Peyer's patch (tissue), 4 donors: Measurements from ENCODE around the gene RUVBL2. TPM values are rescaled to one million over a fixed set of nuclear protein-coding genes. Genes with fewer than 3 reads are reported as not detected.

Source experiments
- DNase-seq, 3 donors: peaks; one replicate each; pipeline ENCODE4 v3.0.0-alpha.2; 2017 to 2019
- H3K27ac ChIP-seq, 4 donors: fragments of 200-600 bp; sonication (generic); one replicate each; pipeline ENCODE4 v1.5.1; 2016 to 2019
- H3K27me3 ChIP-seq, 2 donors: fragments of 200-600 bp; sonication (generic); one replicate each; pipeline ENCODE4 v1.5.1; 2019
- H3K36me3 ChIP-seq, 3 donors: fragments of 200-600 bp; sonication (generic); one replicate each; pipeline ENCODE4 v1.5.1; 2016 to 2019
- H3K4me1 ChIP-seq, 4 donors: fragments of 200-600 bp; sonication (generic); one replicate each; pipeline ENCODE4 v1.5.1; 2016 to 2019
- H3K4me3 ChIP-seq, 4 donors: fragments of 200-600 bp; sonication (generic); 1 replicate in 3 of 4; 2 replicates in 1 of 4; pipeline ENCODE4 v1.5.1; 2016 to 2019; ENCODE audit warnings: mild to moderate bottlenecking in 1 of 4
- H3K9me3 ChIP-seq, 4 donors: fragments of 200-600 bp; sonication (generic); one replicate each; pipeline ENCODE4 v1.5.1; 2016 to 2019; ENCODE audit warnings: mild to moderate bottlenecking in 1 of 4
- CTCF ChIP-seq, 6 experiments: fragments of 450-650 bp in 4 of 6; fragments of 200-600 bp in 2 of 6; sonication (generic) in 1 of 6; IDR thresholded peaks; one replicate each; pipeline ENCODE4 v1.5.1; 2017 to 2019; ENCODE audit warnings: antibody characterized with exemption in 6 of 6, mild to moderate bottlenecking in 3 of 6, moderate library complexity in 1 of 6
- POLR2A ChIP-seq, 2 donors: fragments of 450-650 bp; IDR thresholded peaks; one replicate each; pipeline ENCODE4 v1.5.1; 2017; ENCODE audit warnings: antibody characterized with exemption in 2 of 2, mild to moderate bottlenecking in 2 of 2, moderate library complexity in 2 of 2
- total RNA-seq, 4 donors: library from RNA; depleted of rRNA; stranded (reverse); fragments of >200 nt; gene quantifications; one replicate each; pipeline ENCODE4 v1.1.0, GENCODE V29; 2016

Gene RUVBL2
- total RNA-seq, 4 donors from 2014 or later = 34.2 to 111 (median 42.8) TPM

- no peak for DNase-seq
- Histone ChIP-seq H3K27ac (no peak overlapping the region), H3K27me3 (no peaks in the 10 kb centered on the region), H3K36me3 (peaks cover 0 to 60% (median 0%) of the 10 kb centered on the region in 3 donors), H3K4me3 (no peak overlapping the region), H3K4me1 (no peaks in the 10 kb centered on the region), H3K9me3 (no peaks in the 10 kb centered on the region)
- no peak for TF ChIP-seq CTCF (IDR thresholded peaks at IDR 0.05)
- TF ChIP-seq POLR2A (IDR thresholded peaks at IDR 0.05) = no peak
Measured at GRCh38 chr19:49009828-49010227, 16.1 kb downstream of the RUVBL2 start.

GRCh38 chr19:49010453-49010852 is 16.8 kb downstream of the RUVBL2 start:
- H3K9me3 ChIP-seq = no peaks in the 10 kb centered on the region
- no peaks in the 10 kb centered on the region for H3K4me1 ChIP-seq
- no peaks in the 10 kb centered on the region for H3K27me3 ChIP-seq
- H3K36me3 ChIP-seq = peaks cover 0 to 56% (median 0%) of the 10 kb centered on the region in 3 donors
- DNase-seq = no peak
- H3K27ac ChIP-seq = no peak overlapping the region
- no peak overlapping the region for H3K4me3 ChIP-seq
- TF ChIP-seq POLR2A (IDR thresholded peaks at IDR 0.05) (no peak), CTCF (IDR thresholded peaks at IDR 0.05) (no peak)

DNA sequence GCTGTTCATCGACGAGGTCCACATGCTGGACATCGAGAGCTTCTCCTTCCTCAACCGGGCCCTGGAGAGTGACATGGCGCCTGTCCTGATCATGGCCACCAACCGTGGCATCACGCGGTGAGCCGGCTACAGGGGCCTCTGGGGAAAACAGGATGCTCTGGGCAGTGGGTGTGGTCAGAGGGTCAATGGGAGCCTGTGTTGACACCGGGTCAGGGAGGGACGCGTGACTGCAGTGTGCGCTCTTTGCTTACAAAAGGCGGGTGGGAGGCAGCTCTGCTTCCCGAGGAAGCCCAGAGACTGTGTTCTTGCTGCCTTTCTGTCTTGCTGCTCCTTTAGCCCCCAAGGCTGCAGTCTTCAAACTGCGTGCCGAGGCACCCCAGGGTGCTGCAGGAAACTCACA is 17.5 kb downstream of the RUVBL2 start:
- Histone ChIP-seq H3K27me3 (no peaks in the 10 kb centered on the region), H3K4me1 (no peaks in the 10 kb centered on the region), H3K4me3 (no peak overlapping the region), H3K27ac (no peak overlapping the region), H3K36me3 (peaks cover 0 to 50% (median 0%) of the 10 kb centered on the region in 3 donors), H3K9me3 (no peaks in the 10 kb centered on the region)
- TF ChIP-seq CTCF (IDR thresholded peaks at IDR 0.05) (no peak), POLR2A (IDR thresholded peaks at IDR 0.05) (no peak)
- no peak for DNase-seq

DNA sequence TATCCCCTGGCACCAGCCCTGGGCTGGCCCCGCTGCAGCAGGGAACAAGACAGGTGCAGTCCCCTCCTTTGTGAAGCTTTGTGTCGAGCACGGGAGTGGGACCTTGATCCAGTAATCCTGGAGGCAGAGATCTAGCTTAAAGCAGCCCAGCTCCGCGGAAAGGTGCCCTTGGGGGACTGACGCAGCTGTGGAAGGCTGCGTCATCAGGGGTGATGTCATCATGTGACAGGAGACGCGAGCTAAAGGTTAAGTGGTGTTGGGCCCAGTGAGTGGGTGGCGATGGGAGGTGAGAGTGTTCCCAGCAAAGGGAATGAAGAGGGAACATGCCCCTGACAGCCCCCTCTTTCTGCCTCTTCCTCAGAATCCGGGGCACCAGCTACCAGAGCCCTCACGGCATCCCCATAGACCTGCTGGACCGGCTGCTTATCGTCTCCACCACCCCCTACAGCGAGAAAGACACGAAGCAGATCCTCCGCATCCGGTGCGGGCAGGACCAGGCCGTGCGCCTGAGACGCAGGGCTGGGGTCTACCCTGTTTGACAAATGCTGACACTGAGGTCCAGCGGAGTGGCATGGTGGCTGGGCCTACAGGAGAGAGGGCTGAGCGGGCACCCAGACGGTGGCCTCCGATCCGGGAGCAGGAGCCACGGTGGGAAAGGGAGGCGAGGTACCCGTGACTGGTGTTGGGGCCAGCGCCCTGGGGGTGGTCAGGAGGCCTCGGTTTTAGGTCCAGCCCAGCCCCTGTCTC is 20.6 kb downstream of the RUVBL2 start:
- Histone ChIP-seq H3K27ac (no peak overlapping the region), H3K4me3 (no peak overlapping the region), H3K36me3 (peaks cover 0 to 34% (median 0%) of the 10 kb centered on the region in 3 donors), H3K9me3 (no peaks in the 10 kb centered on the region), H3K27me3 (peaks cover 0 to 4% of the 10 kb centered on the region in 2 donors), H3K4me1 (peaks cover 0 to 22% (median 7%) of the 10 kb centered on the region in 4 donors)
- TF ChIP-seq POLR2A (IDR thresholded peaks at IDR 0.05) (no peak), CTCF (IDR thresholded peaks at IDR 0.05) (no peak)
- DNase-seq = no peak

- TF ChIP-seq POLR2A (IDR thresholded peaks at IDR 0.05) (no peak), CTCF (IDR thresholded peaks at IDR 0.05) (no peak)
- no peak for DNase-seq
- no peaks in the 10 kb centered on the region for H3K9me3 ChIP-seq
- H3K4me3 ChIP-seq = no peak overlapping the region
- H3K27me3 ChIP-seq = peaks cover 0 to 4% of the 10 kb centered on the region in 2 donors
- peaks cover 0 to 30% (median 0%) of the 10 kb centered on the region in 3 donors for H3K36me3 ChIP-seq
- H3K27ac ChIP-seq = no peak overlapping the region
- peaks cover 0 to 26% (median 9%) of the 10 kb centered on the region in 4 donors for H3K4me1 ChIP-seq
Measured at GRCh38 chr19:49014870-49015255, 21.2 kb downstream of the RUVBL2 start.
